ENCODE measurements around the gene MAP2.

DNA sequence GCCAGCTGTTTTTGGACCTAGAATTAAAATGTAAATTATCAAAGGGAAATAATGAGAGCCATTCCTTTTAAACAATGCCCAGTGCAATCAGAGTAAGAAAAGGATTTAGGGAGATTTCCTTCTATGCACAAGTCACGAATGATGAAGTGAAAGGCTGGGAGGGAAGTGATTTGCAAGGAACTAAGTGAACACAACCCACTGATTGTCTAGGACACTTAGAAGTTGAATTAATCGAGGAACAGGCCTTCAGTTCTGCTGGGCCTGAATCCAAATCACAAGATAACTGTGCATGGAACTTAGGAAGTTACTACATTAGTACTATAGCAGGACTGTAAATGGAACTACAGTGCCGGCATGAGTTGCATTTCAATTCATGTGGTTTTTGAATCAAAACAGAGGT, 17.7 kb downstream of the MAP2 start:
- TF ChIP-seq, protein P1, sequence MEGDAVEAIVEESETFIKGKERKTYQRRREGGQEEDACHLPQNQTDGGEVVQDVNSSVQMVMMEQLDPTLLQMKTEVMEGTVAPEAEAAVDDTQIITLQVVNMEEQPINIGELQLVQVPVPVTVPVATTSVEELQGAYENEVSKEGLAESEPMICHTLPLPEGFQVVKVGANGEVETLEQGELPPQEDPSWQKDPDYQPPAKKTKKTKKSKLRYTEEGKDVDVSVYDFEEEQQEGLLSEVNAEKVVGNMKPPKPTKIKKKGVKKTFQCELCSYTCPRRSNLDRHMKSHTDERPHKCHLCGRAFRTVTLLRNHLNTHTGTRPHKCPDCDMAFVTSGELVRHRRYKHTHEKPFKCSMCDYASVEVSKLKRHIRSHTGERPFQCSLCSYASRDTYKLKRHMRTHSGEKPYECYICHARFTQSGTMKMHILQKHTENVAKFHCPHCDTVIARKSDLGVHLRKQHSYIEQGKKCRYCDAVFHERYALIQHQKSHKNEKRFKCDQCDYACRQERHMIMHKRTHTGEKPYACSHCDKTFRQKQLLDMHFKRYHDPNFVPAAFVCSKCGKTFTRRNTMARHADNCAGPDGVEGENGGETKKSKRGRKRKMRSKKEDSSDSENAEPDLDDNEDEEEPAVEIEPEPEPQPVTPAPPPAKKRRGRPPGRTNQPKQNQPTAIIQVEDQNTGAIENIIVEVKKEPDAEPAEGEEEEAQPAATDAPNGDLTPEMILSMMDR (IDR thresholded peaks at IDR 0.05), result no peak
- no peak for TF ChIP-seq POLR2A (IDR thresholded peaks at IDR 0.05)

Data from transverse colon (tissue), 3 donors.